NCI-H2107 (cell line): ENCODE results near the gene ADAM11.
A peak's percentile ranks its signal among the peaks of the same experiment; 100 is the strongest.
"Not testable (repeated sequence)": the region's sequence is repeated elsewhere in the genome, so short reads cannot be mapped to it uniquely, and the experiment has no call there.

ENCODE experiments used
- DNase-seq: peaks from one replicate; lab custom pipeline; 2025; lab: John Stamatoyannopoulos, UW

The ADAM11 gene

GRCh38 chr17:44795421-44795820 is 36.6 kb downstream of the ADAM11 start:
- no peak for DNase-seq

GRCh38 chr17:44795928-44796327 is 37.1 kb downstream of the ADAM11 start:
- DNase-seq: no peak

GRCh38 chr17:44796731-44797130 is 37.9 kb downstream of the ADAM11 start:
- DNase-seq: no peak

GRCh38 chr17:44797802-44798201 is 39.0 kb downstream of the ADAM11 start:
- no peak for DNase-seq

- DNase-seq: no peak
These were observed 39.6 kb downstream of the ADAM11 start for GRCh38 chr17:44798356-44798755.

GRCh38 chr17:44801880-44802279 is 43.1 kb downstream of the ADAM11 start:
- no peak for DNase-seq

GRCh38 chr17:44804302-44805089 is 45.7 kb downstream of the ADAM11 start:
- no peak for DNase-seq

GRCh38 chr17:44807093-44807816 is 48.5 kb downstream of the ADAM11 start:
- no peak for DNase-seq

GRCh38 chr17:44807817-44808155 is 49.0 kb downstream of the ADAM11 start:
- DNase-seq: no peak

- no peak for DNase-seq
These were observed 49.4 kb downstream of the ADAM11 start for GRCh38 chr17:44808156-44808555.

GRCh38 chr17:44808656-44809388 is 50.0 kb downstream of the ADAM11 start:
- not testable (repeated sequence) for DNase-seq

- no peak for DNase-seq
These were observed 53.5 kb downstream of the ADAM11 start for GRCh38 chr17:44812263-44812662.

- not testable (repeated sequence) for DNase-seq
These were observed 59.7 kb downstream of the ADAM11 start for GRCh38 chr17:44818508-44818907.

GRCh38 chr17:44820631-44821212 is 61.9 kb downstream of the ADAM11 start:
- peak; percentile 77 for DNase-seq

- DNase-seq: not testable (repeated sequence)
These were observed 66.4 kb downstream of the ADAM11 start for GRCh38 chr17:44825236-44825635.

- no peak for DNase-seq
These were observed 67.5 kb downstream of the ADAM11 start for GRCh38 chr17:44826123-44826790.

GRCh38 chr17:44827863-44828262 is 69.1 kb downstream of the ADAM11 start:
- no peak for DNase-seq

- DNase-seq: no peak
These were observed 70.2 kb downstream of the ADAM11 start for GRCh38 chr17:44828919-44829522.

- DNase-seq: no peak
These were observed 71.0 kb downstream of the ADAM11 start, which contains the start of gene GJC1 for GRCh38 chr17:44829523-44830358. TSS of gene GJC1 (minus strand) at chr17:44830287. CDS start at chr17:44805817, 24,470 bp downstream.
